Mammary epithelial cell (primary cell): Measurements from ENCODE around the gene NMNAT2.

Source experiments
- CTCF ChIP-seq, 2 donors: IDR thresholded peaks in 1 of 2; conservative IDR thresholded peaks in 1 of 2; 2 replicates each; pipeline ENCODE4 v1.5.1; 2011 to 2012; ENCODE audit warnings: inconsistent platforms in 2 of 2, low read length in 2 of 2, mild to moderate bottlenecking in 2 of 2, control low read depth in 1 of 2, low read depth in 1 of 2; ENCODE audit not compliant: insufficient read depth in 1 of 2; ENCODE audit errors: extremely low read depth in 1 of 2
- EZH2 ChIP-seq: IDR thresholded peaks from 2 replicates; pipeline ENCODE4 v1.6.1; 2012; ENCODE audit warnings: low read length, inconsistent platforms, borderline replicate concordance

- TF ChIP-seq CTCF (conservative IDR thresholded peaks at IDR 0.05 in 1 of 2, IDR thresholded peaks at IDR 0.05 in 1 of 2; ENCODE audit: extremely low read depth in 1 of 2, insufficient read depth in 1 of 2, low read depth in 1 of 2, low read length in 2 of 2) = no peak
- TF ChIP-seq EZH2 = no peak
These were observed 98.6 kb downstream of the NMNAT2 start for GRCh38 chr1:183319606-183320005.
